OCI-LY1 (cell line): Measurements from ENCODE around the gene PTPA.

ENCODE experiments used
- H2AFZ ChIP-seq: fragments of 200-600 bp; sonication (generic), shearing (Covaris generic); 2 replicates; pipeline ENCODE4 v1.6.0; 2014; ENCODE audit warnings: antibody characterized with exemption, mild to moderate bottlenecking, low read length
- H3F3A ChIP-seq: fragments of 200-600 bp; sonication (generic), shearing (Covaris generic); 2 replicates; pipeline ENCODE4 v1.6.0; 2014; ENCODE audit warnings: mild to moderate bottlenecking, antibody characterized with exemption, low read length, moderate library complexity; ENCODE audit not compliant: insufficient read depth
- H3K27ac ChIP-seq: fragments of 200-600 bp; sonication (generic); 2 replicates; pipeline ENCODE4 v1.5.1; 2014; ENCODE audit warnings: low read length, mixed run types, mild to moderate bottlenecking, low read depth; ENCODE audit not compliant: poor library complexity, severe bottlenecking
- H3K27me3 ChIP-seq: fragments of 200-600 bp; sonication (generic); 2 replicates; pipeline ENCODE4 v1.6.0; 2014; ENCODE audit warnings: antibody characterized with exemption, mild to moderate bottlenecking, low read length, moderate library complexity; ENCODE audit not compliant: insufficient read depth
- H3K36me3 ChIP-seq: fragments of 200-600 bp; sonication (generic); 2 replicates; pipeline ENCODE4 v1.6.1; 2014; ENCODE audit warnings: mild to moderate bottlenecking, antibody characterized with exemption, low read length, moderate library complexity, mixed read lengths; ENCODE audit not compliant: insufficient read depth
- H3K4me1 ChIP-seq: fragments of 200-600 bp; sonication (generic); 2 replicates; pipeline ENCODE4 v1.5.1; 2014; ENCODE audit warnings: mild to moderate bottlenecking, low read length, moderate library complexity; ENCODE audit not compliant: insufficient read depth, severe bottlenecking
- H3K4me2 ChIP-seq: fragments of 200-600 bp; sonication (generic), shearing (Covaris generic); 2 replicates; pipeline ENCODE4 v1.6.1; 2014; ENCODE audit warnings: low read length
- H3K4me3 ChIP-seq: fragments of 200-600 bp; sonication (generic); 2 replicates; pipeline ENCODE4 v1.5.1; 2014; ENCODE audit warnings: low read length, low read depth, mild to moderate bottlenecking, mixed read lengths; ENCODE audit not compliant: poor library complexity, severe bottlenecking
- H3K79me2 ChIP-seq: fragments of 200-600 bp; shearing (Covaris generic); 2 replicates; pipeline ENCODE4 v1.6.1; 2016; ENCODE audit warnings: mixed run types, low read length, mixed read lengths; ENCODE audit not compliant: insufficient read depth
- H3K9ac ChIP-seq: fragments of 200-600 bp; sonication (generic), shearing (Covaris generic); 2 replicates; pipeline ENCODE4 v1.6.1; 2014; ENCODE audit warnings: mild to moderate bottlenecking, low read length, mixed read lengths
- H3K9me2 ChIP-seq: fragments of 200-600 bp; sonication (generic), shearing (Covaris generic); 2 replicates; pipeline ENCODE4 v1.6.1; 2014; ENCODE audit warnings: low read depth, mild to moderate bottlenecking, low read length, mixed read lengths
- H3K9me3 ChIP-seq: fragments of 200-600 bp; shearing (Covaris generic); 2 replicates; pipeline ENCODE4 v1.6.1; 2014; ENCODE audit warnings: low read length, mixed read lengths
- H4K20me1 ChIP-seq: fragments of 200-600 bp; sonication (generic), shearing (Covaris generic); 2 replicates; pipeline ENCODE4 v1.6.0; 2016; ENCODE audit warnings: mild to moderate bottlenecking, low read length; ENCODE audit not compliant: insufficient read depth
- CTCF ChIP-seq: fragments of 200-600 bp; sonication (generic), shearing (Covaris generic); IDR thresholded peaks from 2 replicates; pipeline ENCODE4 v1.5.1; 2017; ENCODE audit warnings: mild to moderate bottlenecking, antibody characterized with exemption, low read length, moderate library complexity, mixed read lengths
- EZH2 ChIP-seq: fragments of 200-600 bp; sonication (generic), shearing (Covaris generic); IDR thresholded peaks from 2 replicates; pipeline ENCODE4 v1.8.0; 2017; ENCODE audit warnings: borderline replicate concordance, mixed run types, mild to moderate bottlenecking, antibody characterized with exemption, low read length, moderate library complexity, mixed read lengths

Gene PTPA

DNA sequence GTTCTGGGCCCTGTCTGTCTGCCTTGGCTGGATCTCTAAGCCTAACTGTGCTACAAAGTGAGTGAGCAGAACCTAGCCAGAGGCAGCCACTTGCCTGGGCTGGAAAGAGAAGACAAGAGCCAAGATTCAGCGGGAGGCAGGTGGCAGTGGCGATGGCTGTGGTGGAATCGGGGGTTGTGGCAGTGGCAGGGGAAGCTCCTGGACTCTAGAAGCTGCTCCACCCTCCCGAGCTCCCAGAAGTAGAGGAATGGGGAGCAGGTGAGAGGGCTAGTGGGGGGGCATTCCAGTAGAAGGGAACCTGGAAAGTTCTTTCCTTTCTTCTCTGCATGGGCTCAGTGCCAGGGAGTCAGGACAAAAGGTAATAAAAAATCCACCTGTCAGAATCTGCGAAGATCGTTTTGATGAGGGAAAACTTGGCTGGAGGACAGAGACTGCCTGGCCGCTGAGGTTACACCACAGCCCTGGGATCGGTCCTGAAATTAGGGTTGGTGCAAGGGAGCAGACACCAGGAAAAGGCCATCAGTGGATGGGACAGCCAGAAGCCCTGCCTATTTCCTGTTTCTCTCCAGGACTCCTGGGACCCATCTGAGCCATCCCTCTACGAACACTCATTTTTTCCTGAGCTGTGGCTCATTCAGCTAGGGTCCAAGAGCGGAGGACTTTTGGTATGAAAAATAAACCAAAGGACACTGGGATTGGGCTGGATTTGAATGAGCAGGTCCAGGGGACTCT lies 2.2 kb upstream of the PTPA start:
- H3K79me2 ChIP-seq, result peaks cover 13% of the 10 kb centered on the region
- H3K9ac ChIP-seq, result no peak overlapping the region
- no peaks in the 10 kb centered on the region for H3F3A ChIP-seq
- H3K9me3 ChIP-seq, result no peaks in the 10 kb centered on the region
- no peak overlapping the region for H3K4me3 ChIP-seq
- H3K36me3 ChIP-seq, result no peaks in the 10 kb centered on the region
- H2AFZ ChIP-seq, result no peak overlapping the region
- peaks cover 27% of the 10 kb centered on the region for H3K4me1 ChIP-seq
- no peak overlapping the region for H3K27ac ChIP-seq
- H3K4me2 ChIP-seq, result no peak overlapping the region
- H4K20me1 ChIP-seq, result no peaks in the 10 kb centered on the region
- no peaks in the 10 kb centered on the region for H3K9me2 ChIP-seq
- TF ChIP-seq CTCF, result no peak
- no peak for TF ChIP-seq EZH2
- H3K27me3 ChIP-seq, result 0 out of 2 replicates have a peak, but pooled peaks cover 3% of the 10 kb centered on the region

DNA sequence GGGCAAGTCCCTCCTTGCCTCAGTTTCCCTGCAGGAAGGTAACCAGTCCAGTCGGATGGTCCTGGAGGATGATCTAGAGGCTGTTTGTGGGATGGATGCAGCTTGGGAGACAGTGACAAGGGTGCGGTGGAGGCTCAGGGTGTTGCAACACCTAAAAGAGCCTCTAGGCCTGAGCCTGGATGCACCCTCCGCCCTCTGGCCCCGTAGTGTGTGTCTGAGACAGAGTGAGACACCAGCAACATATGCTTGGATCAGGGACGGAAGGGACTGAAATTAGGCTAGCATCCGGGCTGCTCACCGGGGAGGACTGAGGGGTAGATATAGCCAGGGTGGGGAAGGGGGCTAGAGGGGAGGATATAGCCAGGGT lies 1.7 kb upstream of the PTPA start:
- Histone ChIP-seq H3K27me3 (0 out of 2 replicates have a peak, but pooled peaks cover 3% of the 10 kb centered on the region), H3K9me3 (no peaks in the 10 kb centered on the region), H3K79me2 (peaks cover 16% of the 10 kb centered on the region), H3K4me2 (no peak overlapping the region), H3K4me1 (peaks cover 32% of the 10 kb centered on the region), H3K4me3 (no peak overlapping the region), H2AFZ (no peak overlapping the region), H4K20me1 (no peaks in the 10 kb centered on the region), H3K9ac (no peak overlapping the region), H3K9me2 (no peaks in the 10 kb centered on the region), H3F3A (peaks cover 3% of the 10 kb centered on the region; the same call in 1 of the 2 replicates), H3K36me3 (no peaks in the 10 kb centered on the region), H3K27ac (no peak overlapping the region)
- no peak for TF ChIP-seq EZH2
- no peak for TF ChIP-seq CTCF

DNA sequence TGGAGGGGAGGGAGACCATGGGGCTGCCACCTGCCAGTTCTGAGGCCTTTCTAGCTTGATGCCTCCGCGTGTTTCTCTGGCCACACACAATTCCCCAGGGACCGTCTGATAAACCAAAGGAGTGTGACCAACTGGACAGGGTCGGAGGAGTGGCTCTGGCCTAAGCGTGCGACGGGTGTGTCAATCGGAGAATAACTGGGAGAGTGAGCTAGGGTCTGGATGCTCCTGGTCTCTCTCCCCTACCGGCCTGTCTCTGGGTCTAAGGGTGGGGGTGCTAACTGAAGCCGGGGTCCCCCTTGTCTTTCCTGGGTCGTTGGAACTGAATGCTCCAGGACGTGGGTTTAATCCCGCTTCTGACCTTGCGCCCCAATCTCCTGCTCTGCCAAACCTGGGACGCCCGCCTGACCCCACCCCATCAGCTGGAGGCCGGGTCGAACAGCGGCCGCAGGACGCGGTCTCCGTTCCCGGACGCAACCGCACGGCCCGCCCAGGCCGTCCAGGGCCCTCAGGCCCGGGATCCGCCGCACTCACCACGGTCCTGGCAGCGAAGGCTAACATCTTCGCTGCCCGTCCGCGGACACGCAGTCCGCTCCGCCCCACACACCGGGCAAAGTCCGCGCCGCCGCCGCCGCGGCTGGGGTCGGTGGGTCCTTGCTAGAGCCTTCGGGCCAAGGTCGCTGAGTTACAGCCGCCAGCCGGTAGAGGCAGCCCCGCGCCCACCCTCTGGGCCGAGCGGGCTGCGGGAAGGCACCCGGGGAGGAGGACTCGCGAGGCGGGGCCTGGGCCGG lies 1.1 kb upstream of the PTPA start:
- Histone ChIP-seq H3K27ac (no peak overlapping the region), H2AFZ (no peak overlapping the region), H3K36me3 (no peaks in the 10 kb centered on the region), H3K9ac (peak overlapping the region; percentile 65), H3K9me2 (no peaks in the 10 kb centered on the region), H3K4me3 (peak overlapping the region; percentile 91), H3K9me3 (no peaks in the 10 kb centered on the region), H4K20me1 (no peaks in the 10 kb centered on the region), H3F3A (peaks cover 4% of the 10 kb centered on the region; the same call in 1 of the 2 replicates), H3K4me1 (peaks cover 37% of the 10 kb centered on the region), H3K79me2 (peaks cover 22% of the 10 kb centered on the region), H3K27me3 (0 out of 2 replicates have a peak, but pooled peaks cover 3% of the 10 kb centered on the region), H3K4me2 (peak overlapping the region; percentile 86)
- TF ChIP-seq CTCF (no peak), EZH2 (no peak)
